GM12878 (cell line): ENCODE results near the gene GTF3A. TPM values are rescaled to one million over a fixed set of nuclear protein-coding genes. Genes with fewer than 3 reads are reported as not detected.

Experiments
- ATAC-seq: fragments of 200-7000 bp; cut with Tn5 transposase; 3 replicates; pipeline ENCODE4 v1.9.1; 2020; ENCODE audit warnings: mild to moderate bottlenecking, moderate library complexity
- BruUV-seq: library from RNA; stranded (reverse); fragments of 400-500 nt; replicated peaks from 2 replicates; lab custom pipeline; 2021; lab: Mats Ljungman, UMichigan
- CTCF ChIA-PET: fragments of 300-600 bp; sonication (Branson Sonifier 250); formaldehyde crosslinking; extraction: SDS; loops from one replicate; lab custom pipeline; 2021; ENCODE audit warnings: inconsistent platforms; lab: Yijun Ruan, JAX
- POLR2A ChIA-PET: fragments of 350-600 bp; formaldehyde crosslinking; extraction: SDS; loops from one replicate; lab custom pipeline; 2021; ENCODE audit warnings: inconsistent platforms; lab: Charles Lee
- RAD21 ChIA-PET: fragments of 300-600 bp; sonication (Branson Sonifier 250); formaldehyde crosslinking; loops from one replicate; lab custom pipeline; 2023; ENCODE audit warnings: antibody characterized with exemption; ENCODE audit not compliant: unreplicated experiment; lab: Charles Lee
- SMC1A ChIA-PET: fragments of 300-600 bp; sonication (Branson Sonifier 250); formaldehyde crosslinking; loops from one replicate; lab custom pipeline; 2023; ENCODE audit not compliant: unreplicated experiment, uncharacterized antibody; lab: Charles Lee
- DNase-seq: peaks from one replicate; pipeline ENCODE4 v3.0.0-alpha.2; 2011; ENCODE audit warnings: low read depth, low spot score
- FAIRE-seq: peaks from 3 replicates; lab custom pipeline; 2011; peaks lifted over from hg19 to GRCh38; lab: Jason Lieb, UNC
- H2AFZ ChIP-seq: 2 replicates; pipeline ENCODE4 v1.6.0; 2011; ENCODE audit warnings: low read depth, low read length, control low read depth; ENCODE audit not compliant: control insufficient read depth
- H3K27ac ChIP-seq: 2 replicates; pipeline ENCODE4 v1.5.1; 2011; ENCODE audit warnings: control low read depth; ENCODE audit not compliant: control insufficient read depth, insufficient read depth
- H3K27me3 ChIP-seq, 2 experiments: replicated peaks in 1 of 2; 2 replicates each; pipeline versions ENCODE4 v1.6.0 to v1.6.1; 2011; ENCODE audit warnings: low read length in 1 of 2; ENCODE audit not compliant: control insufficient read depth in 2 of 2, insufficient read depth in 2 of 2
- H3K36me3 ChIP-seq, 2 experiments: 2 replicates each; pipeline ENCODE4 v1.5.1; 2011; ENCODE audit warnings: low read length in 1 of 2; ENCODE audit not compliant: control insufficient read depth in 2 of 2, insufficient read depth in 2 of 2
- H3K4me1 ChIP-seq: 2 replicates; pipeline ENCODE4 v1.6.1; 2011; ENCODE audit warnings: mild to moderate bottlenecking, low read length, moderate library complexity, mixed read lengths; ENCODE audit not compliant: control insufficient read depth, insufficient read depth
- H3K4me2 ChIP-seq: 2 replicates; pipeline ENCODE4 v1.6.0; 2011; ENCODE audit warnings: control low read depth; ENCODE audit not compliant: control insufficient read depth, insufficient read depth
- H3K4me3 ChIP-seq: fragments of 200-600 bp; sonication (generic); 2 replicates; pipeline ENCODE4 v1.5.1; 2016
- H3K79me2 ChIP-seq: 2 replicates; pipeline ENCODE4 v1.6.0; 2011; ENCODE audit warnings: low read length; ENCODE audit not compliant: control insufficient read depth, insufficient read depth
- H3K9ac ChIP-seq: 2 replicates; pipeline ENCODE4 v1.8.0; 2011; ENCODE audit warnings: low read length, control low read depth, mixed read lengths; ENCODE audit not compliant: control insufficient read depth, insufficient read depth
- H3K9me3 ChIP-seq: replicated peaks from 3 replicates; pipeline ENCODE4 v1.5.1; 2011; ENCODE audit warnings: mild to moderate bottlenecking, low read length; ENCODE audit not compliant: control insufficient read depth, insufficient read depth
- H4K20me1 ChIP-seq: 2 replicates; pipeline ENCODE4 v1.6.0; 2011; ENCODE audit not compliant: control insufficient read depth, insufficient read depth
- CREB1 ChIP-seq: IDR thresholded peaks from 2 replicates; pipeline ENCODE4 v1.6.1; 2012; ENCODE audit warnings: low read depth, mild to moderate bottlenecking, inconsistent platforms
- CTCF ChIP-seq, 3 experiments: IDR thresholded peaks in 2 of 3; conservative IDR thresholded peaks in 1 of 3; 2 replicates each; pipeline ENCODE4 v1.5.1; 2011; ENCODE audit warnings: low read depth in 3 of 3, low read length in 3 of 3, mild to moderate bottlenecking in 3 of 3, control low read depth in 2 of 3, moderate library complexity in 2 of 3, inconsistent platforms in 1 of 3, mixed read lengths in 1 of 3; ENCODE audit not compliant: control insufficient read depth in 2 of 3, insufficient read depth in 1 of 3; ENCODE audit errors: extremely low read depth in 1 of 3
- EGR1 ChIP-seq, 2 experiments: IDR thresholded peaks; 1 replicate in 1 of 2; 2 replicates in 1 of 2; pipeline ENCODE4 v1.6.1; 2011 to 2012; ENCODE audit warnings: low read depth in 2 of 2, low read length in 2 of 2, borderline replicate concordance in 1 of 2, mild to moderate bottlenecking in 1 of 2, moderate library complexity in 1 of 2
- ETV6 ChIP-seq, 2 experiments: fragments of 450-650 bp in 1 of 2; IDR thresholded peaks in 1 of 2; conservative IDR thresholded peaks in 1 of 2; 2 replicates each; pipeline ENCODE4 v1.6.1; 2014; ENCODE audit warnings: antibody characterized with exemption in 1 of 2, borderline replicate concordance in 1 of 2, low read depth in 1 of 2, mild to moderate bottlenecking in 1 of 2, moderate library complexity in 1 of 2
- IKZF1 ChIP-seq: fragments of 450-650 bp; conservative IDR thresholded peaks from 2 replicates; pipeline ENCODE4 v1.6.1; 2017; ENCODE audit warnings: antibody characterized with exemption, mild to moderate bottlenecking
- IKZF2 ChIP-seq, 2 experiments: fragments of 450-650 bp; IDR thresholded peaks; 2 replicates each; pipeline ENCODE4 v1.6.1; 2017; ENCODE audit warnings: mild to moderate bottlenecking in 2 of 2, moderate library complexity in 2 of 2
- JUNB ChIP-seq: IDR thresholded peaks from 2 replicates; pipeline ENCODE4 v1.6.1; 2016; ENCODE audit warnings: antibody characterized with exemption, mild to moderate bottlenecking
- RAD21 ChIP-seq: IDR thresholded peaks from 2 replicates; pipeline ENCODE4 v1.6.1; 2011; ENCODE audit warnings: mild to moderate bottlenecking, low read depth, low read length, moderate library complexity; ENCODE audit not compliant: insufficient read depth
- SMC3 ChIP-seq: IDR thresholded peaks from 2 replicates; pipeline ENCODE4 v1.6.1; 2011; ENCODE audit warnings: low read length, improper control_type of control experiment, borderline replicate concordance
- SREBF1 ChIP-seq: IDR thresholded peaks from 2 replicates; pipeline ENCODE4 v1.6.1; 2012; ENCODE audit warnings: mild to moderate bottlenecking, low read length
- TARDBP ChIP-seq: IDR thresholded peaks from 2 replicates; pipeline ENCODE4 v1.6.1; 2016; ENCODE audit warnings: borderline replicate concordance
- YY1 ChIP-seq: IDR thresholded peaks from 2 replicates; pipeline ENCODE4 v1.6.1; 2011; ENCODE audit warnings: low read depth, mild to moderate bottlenecking, low read length
- WGBS: methylation state at CpG from one replicate; pipeline ENCODE4 v1.1.6; 2016; ENCODE audit warnings: low lambda C conversion rate; ENCODE audit not compliant: insufficient replicate concordance, insufficient coverage; ENCODE audit errors: missing lambda C conversion rate; 5-methylcytosine and 5-hydroxymethylcytosine counted together
- in situ Hi-C: fragments of 300-500 bp; cut with MboI; formaldehyde crosslinking; loops from 9 replicates; pipeline ENCODE4 v1.14.3; 2018; ENCODE audit warnings: mixed read lengths
- intact Hi-C: fragments of 100-400 bp; cut with micrococcal nuclease; formaldehyde crosslinking; loops from one replicate; pipeline ENCODE4 v1.14.2; 2022; ENCODE audit not compliant: unreplicated experiment
- polyA plus RNA-seq, 11 experiments: library from polyadenylated mRNA; depleted of rRNA in 4 of 11; unstranded in 6 of 11; stranded (reverse) in 5 of 11; fragments of >200 nt; fragmentation: Nextera tagmentation in 4 of 11; fragmentation: Illumina TruSeq in 1 of 11; extraction: Ambion mirVana in 4 of 11; extraction: Trizol in 1 of 11; gene quantifications; 1 replicate in 1 of 11; 2 replicates in 10 of 11; pipeline versions ENCODE4 v1.2.1 to v1.2.3, GENCODE V29; 2011 to 2016; ENCODE audit warnings: inconsistent platforms in 2 of 11, missing spikeins in 2 of 11, low read depth in 1 of 11
- total RNA-seq, 4 experiments: library from RNA; depleted of rRNA in 3 of 4; stranded (reverse); fragments of >200 nt in 3 of 4; fragmentation: Illumina TruSeq in 1 of 4; extraction: Trizol in 1 of 4; gene quantifications; 2 replicates each; pipeline versions ENCODE4 v1.2.1 to v1.2.3, GENCODE V29; 2013 to 2021

Gene GTF3A
- total and polyA plus RNA-seq, 10 of the 15 experiments (the other 5 are each of a cell fraction or from before 2014, with no cell fraction given) = 74.2 to 524 (median 216) TPM

- FAIRE-seq (no peak), DNase-seq (no peak), ATAC-seq (no peak)
- Histone ChIP-seq H3K4me2 (no peak overlapping the region), H3K4me3 (no peak overlapping the region), H3K79me2 (no peaks in the 10 kb centered on the region), H3K9me3 (peaks cover 10% of the 10 kb centered on the region; the same call in 2 of the 3 replicates), H3K4me1 (peaks cover 35% of the 10 kb centered on the region), H4K20me1 (no peaks in the 10 kb centered on the region), H3K27me3 (no peaks in the 10 kb centered on the region), H3K27ac (no peak overlapping the region), H2AFZ (no peak overlapping the region), H3K36me3 (no peaks in the 10 kb centered on the region), H3K9ac (no peak overlapping the region)
- no TSS peak for BruUV-seq
- peak; percentile 20; the same call in 1 of the 2 replicates for TF ChIP-seq SMC3
- TF ChIP-seq CREB1 = no peak
- no peak for TF ChIP-seq JUNB
- peak; percentile 27; the same call in 1 of the 2 replicates for TF ChIP-seq RAD21
- peak; percentile 19 to 53 (median 51); a peak in 3 of 6 replicates for TF ChIP-seq CTCF (IDR thresholded peaks at IDR 0.05 in 2 of 3, conservative IDR thresholded peaks at IDR 0.05 in 1 of 3; ENCODE audit: control insufficient read depth in 2 of 3, extremely low read depth in 1 of 3, insufficient read depth in 1 of 3, low read depth in 3 of 3, low read length in 3 of 3)
- in situ Hi-C loops (no loop called here), intact Hi-C loops (no loop called here)
- SMC1A ChIA-PET = no interaction called here
- POLR2A ChIA-PET = no interaction called here
- CTCF ChIA-PET = interaction anchor here (0.7 to 1.5 kb wide), 2 partner anchors 135 to 345 kb away, joined by 3 to 5 read pairs; no protein-coding TSS in a partner anchor
- WGBS = 81% methylated on average over 11 of the region's 11 CpGs
- RAD21 ChIA-PET = no interaction called here
These were observed 57.3 kb downstream of the GTF3A start for GRCh38 chr13:27481766-27482165.

- H3K4me1 ChIP-seq = peaks cover 23% of the 10 kb centered on the region
- no peak overlapping the region for H3K9ac ChIP-seq
- no peaks in the 10 kb centered on the region for H3K79me2 ChIP-seq
- H3K4me2 ChIP-seq = peak overlapping the region; percentile 68
- H3K4me3 ChIP-seq = no peak overlapping the region
- ChIA-PET POLR2A (no interaction called here), RAD21 (no interaction called here), CTCF (interaction anchor here (1.5 kb wide), 1 partner anchor 343 kb away, joined by 5 read pairs; no protein-coding TSS in a partner anchor), SMC1A (interaction anchor here (1.2 kb wide), 1 partner anchor 343 kb away, joined by 3 read pairs; no protein-coding TSS in a partner anchor)
- ATAC-seq (peak; percentile 98), DNase-seq (peak; percentile 55), FAIRE-seq (peak; percentile 96)
- in situ Hi-C loops = no loop called here
- no TSS peak for BruUV-seq
- H3K27me3 ChIP-seq = no peaks in the 10 kb centered on the region
- peak overlapping the region; percentile 88 for H2AFZ ChIP-seq
- H4K20me1 ChIP-seq = no peaks in the 10 kb centered on the region
- intact Hi-C loops = no loop called here
- no peaks in the 10 kb centered on the region for H3K36me3 ChIP-seq
- H3K27ac ChIP-seq = peak overlapping the region; percentile 44
- peaks cover 10% of the 10 kb centered on the region; the same call in 2 of the 3 replicates for H3K9me3 ChIP-seq
- WGBS = 23% methylated on average over 7 of the region's 7 CpGs
- TF ChIP-seq IKZF1 (peak; percentile 25; the same call in 1 of the 2 replicates), YY1 (peak; percentile 83; the same call in 1 of the 2 replicates), SREBF1 (no peak), ETV6 (conservative IDR thresholded peaks at IDR 0.05 in 1 of 2, IDR thresholded peaks at IDR 0.05 in 1 of 2; ENCODE audit: borderline replicate concordance in 1 of 2, low read depth in 1 of 2) (peak in 1 of 2 experiments; percentile 46; a peak in 1 of 4 replicates), TARDBP (no peak), EGR1 (IDR thresholded peaks at IDR 0.05; ENCODE audit: borderline replicate concordance in 1 of 2, low read depth in 2 of 2, low read length in 2 of 2) (no peak), IKZF2 (IDR thresholded peaks at IDR 0.05) (peak in 1 of 2 experiments; percentile 27; a peak in 1 of 4 replicates)
These were observed 58.6 kb downstream of the GTF3A start for GRCh38 chr13:27482983-27483382.
